CD1c-positive myeloid dendritic cell (primary cell): ENCODE data around the gene FOXP1.

Experiments
- DNase-seq: peaks from one replicate; pipeline ENCODE4 v3.0.0-alpha.2; 2016; ENCODE audit errors: extremely low spot score

The FOXP1 gene

GRCh38 chr3:71177375-71177774 is 406.2 kb downstream of the FOXP1 start:
- DNase-seq, result no peak

- no peak for DNase-seq
These were observed 407.2 kb downstream of the FOXP1 start for GRCh38 chr3:71176366-71176765.

GRCh38 chr3:71175691-71176365 is 407.7 kb downstream of the FOXP1 start:
- DNase-seq, result no peak

GRCh38 chr3:71172951-71173350 is 410.6 kb downstream of the FOXP1 start:
- DNase-seq, result no peak

GRCh38 chr3:71172189-71172588 is 411.3 kb downstream of the FOXP1 start:
- DNase-seq, result no peak

- no peak for DNase-seq
These were observed 412.3 kb downstream of the FOXP1 start for GRCh38 chr3:71171247-71171646.

DNA sequence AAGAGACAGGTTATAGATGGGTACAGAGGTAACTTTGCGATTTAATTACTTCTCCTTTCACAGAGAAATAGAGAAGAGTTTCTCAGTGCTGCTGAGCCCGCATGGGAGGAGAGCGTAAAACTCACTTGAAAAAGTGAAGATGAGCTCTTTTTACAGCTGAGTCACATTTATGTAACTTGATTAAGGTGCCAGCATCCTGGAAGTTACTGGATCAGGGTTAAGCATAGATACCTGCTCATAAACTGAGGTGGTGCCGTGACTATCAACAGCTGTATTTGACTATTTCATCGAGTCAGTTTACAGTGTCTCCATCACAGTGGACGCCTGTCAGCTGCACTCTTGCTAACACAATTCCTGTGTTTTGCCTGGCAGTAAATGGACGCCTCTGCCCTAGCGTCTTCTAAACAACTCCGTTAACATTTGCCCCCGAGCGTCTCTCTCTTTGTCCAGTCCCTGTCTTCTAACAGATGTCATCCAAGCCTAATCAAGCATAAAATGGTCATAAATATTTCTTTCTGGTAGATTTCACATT is 414.6 kb downstream of the FOXP1 start:
- no peak for DNase-seq

DNA sequence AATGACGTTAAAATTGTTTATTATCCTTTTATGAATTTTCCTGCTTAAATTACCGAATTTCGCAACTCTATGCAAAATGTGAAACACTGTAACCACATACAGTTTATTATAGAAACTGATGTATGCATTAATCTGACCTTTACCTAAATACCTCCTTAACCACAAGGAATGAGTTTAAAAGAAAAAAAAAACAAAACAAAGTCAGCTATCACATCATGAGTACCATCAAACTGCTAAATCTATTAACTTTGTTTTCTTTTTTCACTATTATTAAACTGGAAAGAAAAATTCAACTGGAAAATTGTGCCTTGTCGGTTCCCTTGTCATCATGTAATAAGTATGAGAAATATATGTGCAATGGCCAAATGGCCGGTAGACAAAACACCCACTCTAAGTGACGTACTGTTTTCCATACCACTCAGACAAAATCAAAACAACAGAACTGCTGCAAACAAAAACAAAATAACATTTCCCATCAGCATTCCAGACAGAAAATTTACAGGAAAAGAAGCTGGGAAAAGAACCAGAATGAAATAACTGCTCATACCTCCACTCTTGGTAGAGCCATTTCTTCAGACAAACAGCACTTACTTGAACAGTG is 415.3 kb downstream of the FOXP1 start:
- no peak for DNase-seq

DNA sequence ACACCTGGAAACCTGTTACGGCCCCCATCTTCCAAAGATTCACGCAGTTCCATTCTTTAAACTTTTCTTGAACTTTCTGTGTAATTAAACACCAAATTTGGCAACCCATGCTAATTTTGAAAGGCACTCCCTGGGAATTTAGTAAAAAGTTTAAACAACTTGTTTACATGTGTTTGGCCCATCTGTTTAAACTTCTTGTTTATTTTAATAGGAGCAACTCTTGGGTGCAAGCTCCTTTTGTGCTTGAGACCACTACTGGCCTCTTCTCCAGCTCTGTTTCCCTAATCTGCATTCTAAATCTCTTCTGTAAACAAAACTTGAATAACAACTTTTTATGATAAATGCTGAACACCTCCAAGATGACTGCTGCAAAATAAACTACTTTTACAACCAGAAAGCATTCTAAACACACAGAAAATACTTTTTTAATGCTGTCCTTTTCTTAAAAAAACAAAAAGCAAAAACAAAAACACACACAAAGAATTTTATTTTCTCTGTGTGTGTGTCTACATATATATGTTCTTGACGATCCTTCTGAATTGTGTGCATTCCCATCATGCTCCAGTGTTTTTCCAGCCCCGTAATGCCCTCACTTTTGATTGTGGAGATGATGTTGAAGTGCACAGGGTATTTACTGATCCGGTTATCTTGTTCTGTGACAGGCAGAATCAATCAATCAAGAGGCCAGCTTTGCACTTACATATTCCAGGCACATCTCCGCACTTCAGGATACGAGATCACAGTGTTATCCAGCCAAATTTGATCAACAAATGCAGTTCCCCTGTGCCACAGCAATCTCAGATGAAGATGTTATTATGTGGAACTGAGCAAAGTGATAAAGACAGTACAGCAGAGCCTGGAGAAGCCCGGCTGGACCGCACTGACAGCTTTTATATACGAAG is 416.9 kb downstream of the FOXP1 start:
- DNase-seq, result no peak

DNA sequence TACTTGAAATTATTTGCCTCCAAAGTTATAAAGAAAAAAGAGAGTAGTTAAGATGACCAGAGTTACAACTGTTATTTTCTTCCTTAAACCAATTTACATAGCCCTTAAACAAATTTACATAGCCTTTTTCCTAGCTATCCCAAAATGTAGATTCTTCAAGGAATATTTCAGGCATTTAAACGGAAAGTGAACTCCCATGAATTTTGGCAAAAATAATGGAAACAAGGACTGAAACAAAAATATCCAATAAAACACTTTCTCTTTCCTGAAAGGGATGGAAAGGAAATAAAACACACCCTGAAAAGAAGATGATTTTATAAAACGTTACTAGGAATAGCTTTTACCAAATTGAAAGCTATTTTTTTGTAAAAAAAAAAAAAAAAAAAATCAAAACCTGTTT is 418.6 kb downstream of the FOXP1 start:
- DNase-seq, result no peak

- no peak for DNase-seq
These were observed 420.2 kb downstream of the FOXP1 start for GRCh38 chr3:71163198-71163918.

DNA sequence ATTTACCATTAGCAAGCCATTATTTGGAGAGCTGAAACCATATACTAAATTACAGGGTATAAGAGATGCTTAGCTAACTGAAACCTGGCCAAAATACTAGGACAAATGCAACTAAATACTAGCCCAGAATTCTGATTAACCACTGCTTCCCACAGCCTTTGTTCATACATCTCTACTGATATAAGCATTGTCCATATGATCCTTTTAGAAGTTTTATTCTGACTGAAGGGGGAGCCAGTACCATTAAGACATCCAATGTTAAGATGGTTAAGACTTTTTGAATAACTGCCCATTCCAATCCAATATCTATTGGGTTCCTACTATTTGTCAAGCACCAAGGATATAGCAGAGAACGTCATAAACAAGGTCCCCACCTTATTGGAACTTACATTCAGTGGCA is 421.3 kb downstream of the FOXP1 start:
- no peak for DNase-seq

DNA sequence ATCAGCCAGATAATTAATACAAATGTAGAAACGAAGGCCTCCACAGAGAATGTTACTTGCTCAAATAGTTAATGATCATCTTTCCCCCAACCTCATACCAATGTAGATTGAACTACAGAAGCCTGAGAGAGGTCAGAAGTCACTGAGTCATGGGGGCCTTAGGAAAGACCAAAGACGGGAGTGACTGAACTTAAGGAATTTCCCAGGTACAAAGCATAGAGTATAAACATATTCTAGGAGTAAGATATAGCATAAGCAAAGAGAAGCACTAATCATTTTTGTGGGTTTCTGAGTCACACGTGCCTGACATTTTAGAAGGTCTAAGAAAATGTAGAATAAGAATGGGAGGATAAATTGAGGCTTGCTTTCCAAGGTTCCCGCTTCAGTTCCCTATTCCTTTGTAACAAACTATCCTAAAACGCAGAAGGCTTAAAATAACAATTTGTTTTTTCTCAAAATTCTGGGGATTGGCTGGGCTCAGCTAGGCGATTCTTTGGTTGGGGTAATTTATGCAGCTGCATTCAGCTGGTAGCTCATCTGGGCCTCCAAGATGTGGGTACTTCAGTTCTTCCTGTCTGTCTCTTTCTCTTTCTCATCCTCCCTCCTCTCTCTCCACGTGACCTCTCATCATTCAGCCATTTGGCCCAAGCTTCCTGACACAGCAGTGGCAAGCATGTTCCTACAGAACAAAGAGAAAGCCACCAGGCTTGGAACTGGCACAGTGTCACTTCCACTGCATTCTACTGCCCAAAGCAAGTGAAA is 422.6 kb downstream of the FOXP1 start:
- DNase-seq, result no peak

- DNase-seq, result no peak
These were observed 427.4 kb downstream of the FOXP1 start for GRCh38 chr3:71156062-71156665.

GRCh38 chr3:71154846-71155245 is 428.7 kb downstream of the FOXP1 start:
- DNase-seq, result no peak

DNA sequence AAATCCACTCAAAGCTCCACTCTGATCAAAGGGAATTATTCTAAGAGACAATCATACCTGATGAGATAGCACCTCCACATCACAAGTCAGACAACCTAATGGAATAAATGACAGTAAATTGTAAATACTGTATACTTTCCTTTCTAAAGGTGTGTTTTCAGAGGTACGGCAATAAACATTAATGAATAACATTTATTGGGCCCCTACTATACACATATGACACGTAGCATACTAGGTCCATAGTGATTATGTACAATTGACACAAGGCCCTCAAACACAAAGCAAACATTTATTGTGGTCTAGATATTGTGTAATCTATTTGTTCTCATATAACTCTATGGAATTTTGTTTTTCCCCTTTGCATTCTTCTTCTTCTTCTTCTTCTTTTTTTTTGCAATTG is 429.8 kb downstream of the FOXP1 start:
- DNase-seq, result no peak

DNA sequence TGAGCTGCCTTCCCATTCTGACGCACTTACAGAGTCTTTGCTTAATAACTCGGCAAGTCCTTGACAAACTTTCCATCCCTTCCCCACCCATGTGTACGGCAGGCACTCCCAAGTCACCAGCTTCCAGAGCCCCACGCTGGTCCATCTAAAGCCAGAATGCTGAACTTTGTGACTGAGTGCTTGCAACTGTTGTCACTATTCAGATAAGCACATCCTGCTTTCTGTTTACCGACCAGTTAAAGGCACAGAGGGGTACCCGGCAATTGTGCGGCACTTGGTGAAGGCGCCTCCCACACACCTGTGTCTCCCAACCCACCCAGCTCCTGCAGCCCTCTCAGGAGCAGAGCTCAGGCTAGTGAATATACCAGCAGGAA is 430.6 kb downstream of the FOXP1 start:
- DNase-seq, result no peak

GRCh38 chr3:71152039-71152891 is 431.3 kb downstream of the FOXP1 start:
- DNase-seq, result no peak
